Stimulated activated CD4-positive, alpha-beta T cell treated with anti-CD3 and anti-CD28 coated beads, TNF-alpha, amount 100 ng/mL, for 24 hours (primary cell): Measurements from ENCODE around the gene AZU1.
"Not testable (repeated sequence)": the region's sequence is repeated elsewhere in the genome, so short reads cannot be mapped to it uniquely, and the experiment has no call there.

Experiments used
- DNase-seq, 3 experiments: peaks; one replicate each; pipeline ENCODE4 v3.0.0-alpha.2; 2020; ENCODE audit warnings: low read depth in 3 of 3

Gene AZU1

GRCh38 chr19:872266-872951 lies 44.8 kb downstream of the AZU1 start:
- peak; percentile 51 to 79 (median 56) for DNase-seq

GRCh38 chr19:873084-873483 lies 45.4 kb downstream of the AZU1 start:
- peak in 2 of 3 experiments; percentile 43 to 64 for DNase-seq

- DNase-seq = no peak
These were observed 46.0 kb downstream of the AZU1 start for GRCh38 chr19:873561-874041.

- no peak for DNase-seq
These were observed 47.7 kb downstream of the AZU1 start for GRCh38 chr19:875265-875879.

GRCh38 chr19:876089-876488 lies 48.5 kb downstream of the AZU1 start:
- no peak for DNase-seq

GRCh38 chr19:876780-877314 lies 49.2 kb downstream of the AZU1 start:
- DNase-seq = no peak

- not testable (repeated sequence) for DNase-seq
These were observed 50.5 kb downstream of the AZU1 start for GRCh38 chr19:877992-878660.

GRCh38 chr19:878751-879561 lies 51.3 kb downstream of the AZU1 start:
- not testable (repeated sequence) for DNase-seq

- no peak for DNase-seq
These were observed 52.2 kb downstream of the AZU1 start for GRCh38 chr19:879711-880438.
